GM12878 (cell line): ENCODE results near the gene PRRC2A. TPM values are rescaled to one million over a fixed set of nuclear protein-coding genes. Genes with fewer than 3 reads are reported as not detected.

ENCODE experiments used
- BCL3 ChIP-seq: IDR thresholded peaks from 2 replicates; pipeline ENCODE4 v1.6.1; 2011; ENCODE audit warnings: borderline replicate concordance, low read depth, mild to moderate bottlenecking, moderate library complexity, low read length; ENCODE audit not compliant: insufficient read depth, poor library complexity, severe bottlenecking
- DPF2 ChIP-seq: fragments of 450-650 bp; IDR thresholded peaks from 2 replicates; pipeline ENCODE4 v1.6.1; 2017; ENCODE audit warnings: mild to moderate bottlenecking
- FOXM1 ChIP-seq: IDR thresholded peaks from 2 replicates; pipeline ENCODE4 v1.6.1; 2012; ENCODE audit warnings: low read depth, mild to moderate bottlenecking, inconsistent platforms, low read length, moderate library complexity
- HCFC1 ChIP-seq: fragments of 150-350 bp; IDR thresholded peaks from 2 replicates; pipeline ENCODE4 v1.6.1; 2014; ENCODE audit warnings: low read length
- KLF5 ChIP-seq: fragments of 450-650 bp; IDR thresholded peaks from 2 replicates; pipeline ENCODE4 v1.6.1; 2014; ENCODE audit warnings: mild to moderate bottlenecking; ENCODE audit not compliant: partially characterized antibody
- REST ChIP-seq: IDR thresholded peaks from 2 replicates; pipeline ENCODE4 v1.6.1; 2012; ENCODE audit warnings: mild to moderate bottlenecking, low read depth, low read length
- RFX5 ChIP-seq: IDR thresholded peaks from 2 replicates; pipeline ENCODE4 v1.6.1; 2011; ENCODE audit warnings: low read depth, low read length, improper control_type of control experiment
- STAT1 ChIP-seq: fragments of 450-650 bp; conservative IDR thresholded peaks from 2 replicates; pipeline ENCODE4 v1.6.1; 2014; ENCODE audit warnings: antibody characterized with exemption, mild to moderate bottlenecking
- ZBTB40 ChIP-seq: fragments of 450-650 bp; IDR thresholded peaks from 2 replicates; pipeline ENCODE4 v1.6.1; 2016; ENCODE audit warnings: mild to moderate bottlenecking, moderate library complexity, borderline replicate concordance
- polyA plus RNA-seq, 11 experiments: library from polyadenylated mRNA; depleted of rRNA in 4 of 11; unstranded in 6 of 11; stranded (reverse) in 5 of 11; fragments of >200 nt; fragmentation: Nextera tagmentation in 4 of 11; fragmentation: Illumina TruSeq in 1 of 11; extraction: Ambion mirVana in 4 of 11; extraction: Trizol in 1 of 11; gene quantifications; 1 replicate in 1 of 11; 2 replicates in 10 of 11; pipeline versions ENCODE4 v1.2.1 to v1.2.3, GENCODE V29; 2011 to 2016; ENCODE audit warnings: inconsistent platforms in 2 of 11, missing spikeins in 2 of 11, low read depth in 1 of 11
- total RNA-seq, 4 experiments: library from RNA; depleted of rRNA in 3 of 4; stranded (reverse); fragments of >200 nt in 3 of 4; fragmentation: Illumina TruSeq in 1 of 4; extraction: Trizol in 1 of 4; gene quantifications; 2 replicates each; pipeline versions ENCODE4 v1.2.1 to v1.2.3, GENCODE V29; 2013 to 2021
- TF ChIP-seq, protein P1 (sequence below): IDR thresholded peaks from 2 replicates; pipeline ENCODE4 v1.6.1; 2012; ENCODE audit warnings: low read depth, low read length, improper control_type of control experiment
- TF ChIP-seq, protein P2 (sequence below): fragments of 450-650 bp; formaldehyde crosslinking; IDR thresholded peaks from 2 replicates; pipeline ENCODE4 v1.4.0; 2020; ENCODE audit warnings: mild to moderate bottlenecking, moderate library complexity

PRRC2A gene
- total and polyA plus RNA-seq, 10 of the 15 experiments (the other 5 are each of a cell fraction or from before 2014, with no cell fraction given): 0.40 to 244 (median 61.3) TPM

DNA sequence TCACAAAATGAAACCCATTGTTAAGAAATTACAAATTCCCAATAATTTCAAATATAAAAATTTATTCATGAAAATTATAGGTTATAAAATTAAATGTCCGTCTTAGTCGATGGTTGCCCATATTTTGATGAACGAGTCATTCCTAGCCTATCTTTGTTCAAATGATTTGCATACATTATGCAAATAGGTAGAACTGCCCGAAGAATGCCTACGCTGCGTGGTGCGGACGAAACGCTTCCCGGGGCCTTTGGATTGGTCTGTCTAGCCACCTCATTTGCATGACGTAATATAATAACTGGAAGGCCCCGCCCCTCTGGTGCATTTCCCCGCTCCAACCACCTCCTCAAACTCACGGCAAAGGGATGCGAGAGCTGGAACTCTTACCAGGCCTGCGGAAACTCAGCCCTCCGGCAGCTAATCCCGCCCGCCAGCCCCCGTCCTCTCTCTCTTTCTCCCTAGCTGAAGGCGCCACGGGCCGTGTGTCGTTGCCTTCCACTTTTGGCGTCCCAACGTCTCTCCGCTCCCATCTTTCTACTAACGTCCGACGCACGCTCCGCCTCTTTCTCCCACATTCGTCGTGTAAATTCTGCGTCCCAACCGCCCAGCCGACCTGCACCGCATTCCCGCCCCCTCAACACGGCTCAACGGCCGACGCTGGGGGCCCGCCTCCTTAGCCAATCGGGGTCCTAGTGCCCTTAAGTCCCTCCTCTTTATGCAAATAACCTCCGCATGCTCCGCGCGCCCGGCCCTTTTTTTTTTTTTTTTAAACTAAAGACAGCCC lies 520 bp upstream of the PRRC2A start (continued):
- TF ChIP-seq DPF2 (peak; percentile 18; the same call in 1 of the 2 replicates), REST (0 out of 2 replicates have a peak, but pooled peaks have one; percentile 10), BCL3 (no peak), KLF5 (peak; percentile 88), ZBTB40 (peak; percentile 25; the same call in 1 of the 2 replicates), STAT1 (0 out of 2 replicates have a peak, but pooled peaks have one; percentile 76), RFX5 (peak; percentile 51), FOXM1 (no peak), HCFC1 (peak; percentile 53)
- TF ChIP-seq, protein P1, sequence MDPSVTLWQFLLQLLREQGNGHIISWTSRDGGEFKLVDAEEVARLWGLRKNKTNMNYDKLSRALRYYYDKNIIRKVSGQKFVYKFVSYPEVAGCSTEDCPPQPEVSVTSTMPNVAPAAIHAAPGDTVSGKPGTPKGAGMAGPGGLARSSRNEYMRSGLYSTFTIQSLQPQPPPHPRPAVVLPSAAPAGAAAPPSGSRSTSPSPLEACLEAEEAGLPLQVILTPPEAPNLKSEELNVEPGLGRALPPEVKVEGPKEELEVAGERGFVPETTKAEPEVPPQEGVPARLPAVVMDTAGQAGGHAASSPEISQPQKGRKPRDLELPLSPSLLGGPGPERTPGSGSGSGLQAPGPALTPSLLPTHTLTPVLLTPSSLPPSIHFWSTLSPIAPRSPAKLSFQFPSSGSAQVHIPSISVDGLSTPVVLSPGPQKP: 0 out of 2 replicates have a peak, but pooled peaks have one; percentile 14
- TF ChIP-seq, protein P2, sequence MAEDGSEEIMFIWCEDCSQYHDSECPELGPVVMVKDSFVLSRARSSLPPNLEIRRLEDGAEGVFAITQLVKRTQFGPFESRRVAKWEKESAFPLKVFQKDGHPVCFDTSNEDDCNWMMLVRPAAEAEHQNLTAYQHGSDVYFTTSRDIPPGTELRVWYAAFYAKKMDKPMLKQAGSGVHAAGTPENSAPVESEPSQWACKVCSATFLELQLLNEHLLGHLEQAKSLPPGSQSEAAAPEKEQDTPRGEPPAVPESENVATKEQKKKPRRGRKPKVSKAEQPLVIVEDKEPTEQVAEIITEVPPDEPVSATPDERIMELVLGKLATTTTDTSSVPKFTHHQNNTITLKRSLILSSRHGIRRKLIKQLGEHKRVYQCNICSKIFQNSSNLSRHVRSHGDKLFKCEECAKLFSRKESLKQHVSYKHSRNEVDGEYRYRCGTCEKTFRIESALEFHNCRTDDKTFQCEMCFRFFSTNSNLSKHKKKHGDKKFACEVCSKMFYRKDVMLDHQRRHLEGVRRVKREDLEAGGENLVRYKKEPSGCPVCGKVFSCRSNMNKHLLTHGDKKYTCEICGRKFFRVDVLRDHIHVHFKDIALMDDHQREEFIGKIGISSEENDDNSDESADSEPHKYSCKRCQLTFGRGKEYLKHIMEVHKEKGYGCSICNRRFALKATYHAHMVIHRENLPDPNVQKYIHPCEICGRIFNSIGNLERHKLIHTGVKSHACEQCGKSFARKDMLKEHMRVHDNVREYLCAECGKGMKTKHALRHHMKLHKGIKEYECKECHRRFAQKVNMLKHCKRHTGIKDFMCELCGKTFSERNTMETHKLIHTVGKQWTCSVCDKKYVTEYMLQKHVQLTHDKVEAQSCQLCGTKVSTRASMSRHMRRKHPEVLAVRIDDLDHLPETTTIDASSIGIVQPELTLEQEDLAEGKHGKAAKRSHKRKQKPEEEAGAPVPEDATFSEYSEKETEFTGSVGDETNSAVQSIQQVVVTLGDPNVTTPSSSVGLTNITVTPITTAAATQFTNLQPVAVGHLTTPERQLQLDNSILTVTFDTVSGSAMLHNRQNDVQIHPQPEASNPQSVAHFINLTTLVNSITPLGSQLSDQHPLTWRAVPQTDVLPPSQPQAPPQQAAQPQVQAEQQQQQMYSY: peak; percentile 86; the same call in 1 of the 2 replicates
